Activated CD4-positive, alpha-beta memory T cell treated with anti-CD3 and anti-CD28 coated beads, Interleukin-2, amount 10 ng/mL, durations not matched to agents 7 days and 5 days (primary cell): ENCODE measurements around the gene ANKRD18B. TPM values are rescaled to one million over a fixed set of nuclear protein-coding genes. Genes with fewer than 3 reads are reported as not detected.
"Not testable (repeated sequence)": the region's sequence is repeated elsewhere in the genome, so short reads cannot be mapped to it uniquely, and the experiment has no call there.

Experiments
- CTCF ChIA-PET: fragments of 350-600 bp; sonication (Branson Sonifier 250); formaldehyde crosslinking; loops from one replicate; lab custom pipeline; 2021; ENCODE audit warnings: antibody characterized with exemption, inconsistent platforms; lab: Charles Lee
- POLR2A ChIA-PET: fragments of 350-600 bp; sonication (Branson Sonifier 250); formaldehyde crosslinking; loops from one replicate; lab custom pipeline; 2021; ENCODE audit warnings: antibody characterized with exemption; lab: Charles Lee
- DNase-seq: peaks from one replicate; pipeline ENCODE4 v3.0.0-alpha.2; 2020
- H3K27ac Mint-ChIP-seq: one replicate; pipeline ENCODE4 v1.8.0; 2021; ENCODE audit warnings: mild to moderate bottlenecking, mixed read lengths
- H3K27me3 Mint-ChIP-seq: one replicate; pipeline ENCODE4 v1.8.0; 2021; ENCODE audit warnings: mixed read lengths
- H3K36me3 Mint-ChIP-seq: one replicate; pipeline ENCODE4 v1.8.0; 2021; ENCODE audit warnings: low read depth, mixed read lengths
- H3K4me1 Mint-ChIP-seq: one replicate; pipeline ENCODE4 v1.8.0; 2021; ENCODE audit warnings: mixed read lengths
- H3K4me3 Mint-ChIP-seq: one replicate; pipeline ENCODE4 v1.8.0; 2021; ENCODE audit warnings: mild to moderate bottlenecking, mixed read lengths
- H3K9me3 Mint-ChIP-seq: one replicate; pipeline ENCODE4 v1.8.0; 2021; ENCODE audit warnings: mixed read lengths
- total RNA-seq, 2 experiments: library from RNA; stranded (reverse); gene quantifications; one replicate each; pipeline ENCODE4 v1.2.3, GENCODE V29; 2021

The ANKRD18B gene
- total RNA-seq, 2 experiments from 2014 or later, result 1.1 to 2.1 TPM

DNA sequence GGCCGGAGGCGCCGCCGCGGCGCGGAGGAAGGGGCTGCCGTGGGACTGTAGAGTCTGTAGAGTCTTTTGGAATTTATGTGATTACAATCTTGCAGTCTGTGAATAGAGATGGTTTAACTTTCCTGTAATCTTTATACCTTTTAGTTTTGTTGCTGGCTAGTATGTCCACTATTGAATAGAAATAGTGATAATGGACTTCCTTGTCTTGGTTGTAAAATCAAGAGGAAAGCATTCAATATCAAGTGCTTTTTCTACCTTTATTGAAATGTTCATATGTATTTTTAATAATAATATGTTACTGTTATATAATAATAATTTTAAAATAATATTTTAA, 12.9 kb upstream of the ANKRD18B start:
- ChIA-PET CTCF (interaction anchor here (1.3 kb wide), 1 partner anchor 12 kb away, joined by 8 read pairs; the partner anchor contains the start of gene ANKRD18B), POLR2A (interaction anchor here (1.1 to 1.3 kb wide), 3 partner anchors 11 to 221 kb away, joined by 3 to 7 read pairs (median 5); partner anchors contain the start of genes NFX1 and NOL6)
- H3K36me3 Mint-ChIP-seq, H3K27me3 Mint-ChIP-seq, DNase-seq, H3K4me1 Mint-ChIP-seq, H3K9me3 Mint-ChIP-seq: not testable (repeated sequence)
- peak overlapping the region; percentile 73 for H3K27ac Mint-ChIP-seq
- peak overlapping the region; percentile 89 for H3K4me3 Mint-ChIP-seq

DNA sequence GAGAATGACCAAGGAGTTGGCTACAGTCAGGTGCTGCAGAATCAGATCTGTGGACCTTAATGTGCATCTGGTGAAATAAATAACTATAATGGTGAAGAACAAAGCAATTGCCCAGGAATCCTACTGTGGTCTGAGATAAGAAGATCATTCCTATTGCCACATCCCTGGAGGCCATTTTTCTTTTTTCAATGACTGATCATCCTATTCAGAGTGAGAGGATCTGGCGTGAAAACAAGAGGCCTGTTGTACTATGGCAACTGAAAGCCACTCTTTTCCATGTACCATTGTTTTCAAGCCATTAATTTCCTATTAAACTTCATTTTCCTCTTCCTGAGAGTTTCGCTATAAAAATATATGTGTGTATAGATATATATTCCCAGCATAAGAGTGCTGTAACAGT, 11.5 kb upstream of the ANKRD18B start:
- H3K36me3 Mint-ChIP-seq, H3K27ac Mint-ChIP-seq, CTCF ChIA-PET, H3K9me3 Mint-ChIP-seq, H3K4me3 Mint-ChIP-seq, H3K4me1 Mint-ChIP-seq, H3K27me3 Mint-ChIP-seq, POLR2A ChIA-PET, DNase-seq: not testable (repeated sequence)

DNA sequence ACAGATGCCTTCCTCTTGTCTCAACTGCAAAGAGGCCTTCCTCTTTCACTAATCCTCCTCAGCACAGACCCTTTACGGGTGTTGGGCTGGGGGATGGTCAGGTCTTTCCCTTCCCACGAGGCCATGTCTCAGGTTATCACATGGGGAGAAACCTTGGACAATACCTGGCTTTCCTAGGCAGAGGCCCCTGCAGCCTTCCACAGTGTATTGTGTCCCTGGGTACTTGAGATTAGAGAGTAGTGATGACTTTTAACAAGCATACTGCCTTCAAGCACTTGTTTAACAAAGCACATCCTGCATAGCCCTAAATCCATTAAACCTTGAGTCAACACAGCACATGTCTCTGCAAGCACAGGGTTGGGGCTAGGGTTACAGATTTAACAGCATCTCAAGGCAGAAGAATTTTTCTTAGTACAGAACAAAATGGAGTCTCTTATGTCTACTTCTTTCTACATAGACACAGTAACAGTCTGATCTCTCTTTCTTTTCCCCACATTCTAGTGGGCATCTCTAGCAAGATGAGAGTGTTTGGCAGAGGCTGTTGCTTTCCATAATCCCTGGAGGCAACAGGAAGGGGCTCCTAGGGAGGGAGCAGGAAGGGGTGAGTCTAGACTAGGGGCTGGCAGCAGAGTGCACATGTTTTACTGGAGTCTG, 8.6 kb upstream of the ANKRD18B start:
- H3K4me1 Mint-ChIP-seq, H3K36me3 Mint-ChIP-seq, H3K4me3 Mint-ChIP-seq, DNase-seq, CTCF ChIA-PET, H3K27ac Mint-ChIP-seq, H3K9me3 Mint-ChIP-seq, POLR2A ChIA-PET: not testable (repeated sequence)
- peaks cover 11% of the 10 kb centered on the region for H3K27me3 Mint-ChIP-seq

DNA sequence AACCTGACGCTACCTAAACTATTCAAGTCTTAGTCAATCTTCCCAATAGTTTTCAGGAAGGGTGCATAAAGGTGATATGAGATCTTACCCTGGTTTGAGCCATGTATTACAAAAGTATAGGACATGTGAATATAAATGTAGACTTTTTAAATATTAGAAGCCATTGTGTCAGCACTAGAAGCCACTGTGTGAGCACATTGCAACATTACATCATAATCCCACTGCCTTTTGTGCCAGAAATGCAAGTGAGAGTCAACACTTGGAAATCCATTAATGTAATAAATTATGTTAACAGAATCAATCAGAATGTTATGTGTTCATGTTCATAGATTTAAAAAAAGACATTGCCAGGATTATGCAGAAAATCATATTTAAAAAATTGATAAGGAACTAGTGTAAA, 7.7 kb upstream of the ANKRD18B start:
- DNase-seq, H3K9me3 Mint-ChIP-seq, POLR2A ChIA-PET: not testable (repeated sequence)

DNA sequence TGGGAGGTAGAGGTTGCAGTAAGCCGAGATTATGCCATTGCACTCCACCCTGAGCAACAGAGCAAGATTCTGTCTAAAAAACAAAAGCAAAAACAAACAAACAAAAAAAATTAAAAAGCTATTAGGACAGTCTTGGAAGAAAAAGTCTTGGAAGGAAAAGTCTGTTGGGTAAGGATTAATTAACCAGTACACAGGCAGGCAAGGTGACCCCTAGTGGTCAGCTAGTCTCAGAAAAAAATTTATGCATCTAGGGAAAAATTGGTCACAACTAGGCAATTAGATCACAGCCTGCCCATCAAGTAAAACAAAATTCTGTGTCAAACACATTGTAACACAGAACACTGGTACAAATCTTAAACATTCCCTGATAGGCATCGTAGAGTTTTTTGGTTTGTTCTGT, 6.7 kb upstream of the ANKRD18B start:
- POLR2A ChIA-PET, result no interaction called here

More for the DNA sequence above, 7.7 kb upstream of the ANKRD18B start:
- H3K27ac Mint-ChIP-seq, H3K4me3 Mint-ChIP-seq, CTCF ChIA-PET, H3K36me3 Mint-ChIP-seq, H3K4me1 Mint-ChIP-seq: not testable (repeated sequence)
- peaks cover 16% of the 10 kb centered on the region for H3K27me3 Mint-ChIP-seq

DNA sequence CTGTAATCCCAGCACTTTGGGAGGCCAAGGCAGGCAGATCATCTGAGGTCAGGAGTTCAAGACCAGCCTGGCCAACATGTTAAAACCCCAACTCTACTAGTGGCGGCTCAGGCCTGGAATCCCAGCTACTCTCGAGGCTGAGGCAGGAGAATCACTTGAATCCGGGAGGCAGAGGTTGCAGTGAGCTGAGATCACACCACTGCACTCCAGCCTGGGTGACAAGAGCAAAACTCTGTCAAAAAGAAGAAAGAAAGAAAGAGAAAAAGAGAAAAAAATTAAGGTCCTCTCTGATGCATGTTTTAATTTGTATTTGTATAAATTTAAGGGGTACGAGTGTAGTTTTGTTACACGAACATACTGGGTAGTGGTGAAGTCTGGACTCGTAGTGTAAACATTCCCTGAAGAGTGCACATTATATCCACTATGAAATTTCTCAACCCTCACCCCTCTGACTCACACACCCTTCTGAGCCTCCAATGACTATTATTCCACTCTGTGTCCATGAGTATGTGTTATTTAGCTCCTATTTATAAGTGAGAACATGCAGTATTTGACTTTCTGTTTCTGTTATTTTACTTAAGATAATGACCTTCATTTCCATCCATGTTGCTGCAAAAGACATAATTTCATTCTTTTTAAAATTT, 6.0 kb upstream of the ANKRD18B start:
- H3K9me3 Mint-ChIP-seq, DNase-seq, POLR2A ChIA-PET, H3K36me3 Mint-ChIP-seq, H3K4me3 Mint-ChIP-seq, H3K27ac Mint-ChIP-seq, H3K4me1 Mint-ChIP-seq: not testable (repeated sequence)
- H3K27me3 Mint-ChIP-seq, result peaks cover 30% of the 10 kb centered on the region
- CTCF ChIA-PET, result interaction anchor here (1.1 to 1.6 kb wide), 3 partner anchors 9 to 102 kb away, joined by 3 to 4 read pairs (median 3); no protein-coding TSS in a partner anchor

More for the DNA sequence above, 6.7 kb upstream of the ANKRD18B start:
- no peaks in the 10 kb centered on the region for H3K4me1 Mint-ChIP-seq
- no peak overlapping the region for H3K27ac Mint-ChIP-seq
- CTCF ChIA-PET, result interaction anchor here (0.7 to 1.6 kb wide), 4 partner anchors 8 to 102 kb away, joined by 3 to 5 read pairs (median 4); partner anchors contain the start of gene NOL6
- H3K4me3 Mint-ChIP-seq, result no peak overlapping the region
- no peaks in the 10 kb centered on the region for H3K9me3 Mint-ChIP-seq
- H3K27me3 Mint-ChIP-seq, result peaks cover 25% of the 10 kb centered on the region
- DNase-seq, result no peak
- H3K36me3 Mint-ChIP-seq, result no peaks in the 10 kb centered on the region

DNA sequence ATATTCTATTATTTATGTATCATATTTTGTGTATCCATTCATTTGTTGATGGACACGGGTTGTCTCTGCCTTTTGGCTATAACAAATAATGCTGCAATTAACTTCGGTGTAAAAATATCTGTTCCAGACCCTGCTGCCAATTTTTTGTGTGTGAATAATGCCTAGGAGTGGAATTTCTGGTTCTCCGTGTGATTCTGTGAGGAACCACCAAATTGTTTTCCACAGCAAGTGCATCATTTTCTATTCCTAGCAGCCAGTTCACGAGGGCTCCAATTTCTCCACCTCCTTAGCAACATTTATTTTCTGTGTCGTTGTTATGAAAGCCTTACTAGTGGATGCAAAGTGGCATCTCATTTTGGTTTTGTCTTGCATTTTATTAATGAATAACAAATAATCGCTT, 2.2 kb upstream of the ANKRD18B start:
- H3K4me3 Mint-ChIP-seq, H3K9me3 Mint-ChIP-seq, CTCF ChIA-PET, H3K27ac Mint-ChIP-seq, H3K4me1 Mint-ChIP-seq, DNase-seq, POLR2A ChIA-PET, H3K36me3 Mint-ChIP-seq: not testable (repeated sequence)
- peaks cover 54% of the 10 kb centered on the region for H3K27me3 Mint-ChIP-seq

DNA sequence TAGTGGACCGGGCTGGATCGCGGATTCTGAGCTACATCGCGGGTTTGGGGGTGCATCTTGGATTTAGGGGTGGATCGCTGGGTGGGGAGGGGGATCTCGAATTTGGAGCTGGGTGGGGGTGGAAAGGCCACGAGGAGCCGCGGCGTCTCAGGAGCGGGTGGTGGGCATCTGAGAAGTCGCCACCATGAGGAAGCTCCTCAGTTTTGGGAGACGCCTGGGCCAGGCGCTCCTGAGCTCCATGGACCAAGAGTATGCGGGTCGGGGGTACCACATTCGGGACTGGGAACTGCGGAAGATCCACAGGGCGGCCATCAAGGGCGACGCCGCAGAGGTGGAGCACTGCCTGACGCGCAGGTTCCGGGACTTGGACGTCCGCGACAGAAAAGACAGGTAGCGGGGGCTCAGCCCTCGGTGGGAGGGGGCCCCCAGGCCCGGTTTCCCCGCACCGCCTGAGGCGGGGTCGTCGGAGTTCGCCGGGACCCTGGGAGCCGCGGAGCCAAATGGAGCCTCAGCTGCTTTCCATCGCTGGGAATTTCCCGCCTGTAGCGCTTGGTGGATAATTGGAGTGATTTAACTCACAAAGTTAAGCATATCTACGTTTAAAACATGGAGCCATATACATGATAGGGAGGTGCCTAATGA, 376 bp downstream of the ANKRD18B start:
- ChIA-PET CTCF (interaction anchor here (0.6 to 1.9 kb wide), 6 partner anchors 14 to 648 kb away, joined by 3 to 8 read pairs (median 4); no protein-coding TSS in a partner anchor), POLR2A (no interaction called here)
- Mint-ChIP-seq H3K4me1 (peaks cover 8% of the 10 kb centered on the region), H3K4me3 (peak overlapping the region; percentile 78), H3K9me3 (no peaks in the 10 kb centered on the region), H3K36me3 (no peaks in the 10 kb centered on the region), H3K27ac (no peak overlapping the region), H3K27me3 (peaks cover 67% of the 10 kb centered on the region)
- DNase-seq, result peak; percentile 21

DNA sequence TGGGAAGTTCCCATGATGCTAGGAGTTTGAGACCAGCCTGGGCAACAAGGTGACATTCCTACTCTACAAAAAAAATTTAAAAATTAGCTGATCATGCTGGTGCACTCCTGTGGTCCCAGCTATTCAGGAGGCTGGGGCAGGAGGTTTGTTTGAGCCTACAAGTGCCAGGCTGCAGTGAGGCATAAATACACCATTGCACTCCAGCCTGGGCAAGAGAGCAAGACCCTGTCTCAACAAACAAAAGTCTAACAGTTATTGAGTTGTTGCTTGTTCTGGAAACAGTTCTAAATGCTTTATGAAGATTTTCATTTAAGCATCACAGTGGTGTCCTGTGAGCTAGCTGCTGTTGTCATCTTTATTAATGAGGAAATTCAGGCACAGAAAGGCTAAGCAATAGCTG, 4.0 kb downstream of the ANKRD18B start:
- H3K4me1 Mint-ChIP-seq, H3K4me3 Mint-ChIP-seq, H3K36me3 Mint-ChIP-seq, H3K27ac Mint-ChIP-seq, DNase-seq, H3K9me3 Mint-ChIP-seq, POLR2A ChIA-PET, CTCF ChIA-PET: not testable (repeated sequence)
- peaks cover 60% of the 10 kb centered on the region for H3K27me3 Mint-ChIP-seq

DNA sequence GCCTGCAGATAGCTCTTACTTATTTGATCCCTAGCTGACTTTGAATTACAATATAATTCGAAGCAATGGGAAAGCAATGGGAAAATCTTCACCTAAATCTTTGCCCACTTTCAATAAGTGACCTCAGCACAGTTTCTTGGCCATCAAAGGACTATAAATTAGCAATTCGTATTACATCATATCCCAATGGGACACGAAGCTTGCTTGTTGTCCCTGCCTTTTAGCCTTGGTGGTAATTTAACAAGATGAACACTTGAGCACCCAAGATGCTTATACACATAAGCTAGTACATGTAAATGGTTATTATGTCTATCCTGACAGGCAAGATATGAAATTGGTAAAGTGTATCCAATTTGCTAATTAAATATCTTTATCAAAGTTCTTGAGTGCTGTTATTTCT, 9.9 kb downstream of the ANKRD18B start:
- H3K27me3 Mint-ChIP-seq, result peaks cover 22% of the 10 kb centered on the region
- H3K9me3 Mint-ChIP-seq, POLR2A ChIA-PET, H3K4me3 Mint-ChIP-seq, DNase-seq, H3K27ac Mint-ChIP-seq, CTCF ChIA-PET, H3K4me1 Mint-ChIP-seq, H3K36me3 Mint-ChIP-seq: not testable (repeated sequence)

DNA sequence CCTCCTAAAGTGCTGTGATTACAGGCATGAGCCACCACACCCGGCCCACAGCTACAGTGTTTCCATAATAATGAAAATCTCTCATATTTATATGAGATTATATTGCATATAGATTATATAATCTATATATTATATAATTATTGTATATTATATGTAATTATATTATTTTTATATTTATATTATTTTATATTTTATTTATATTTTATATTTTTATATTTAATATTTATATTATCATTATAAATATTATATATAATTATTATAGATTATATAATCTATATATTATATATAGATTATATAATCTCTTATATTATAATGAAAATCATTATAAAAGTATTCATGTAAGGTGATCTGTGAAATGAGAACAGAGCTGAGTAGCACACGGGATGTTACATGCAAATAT, 11.5 kb downstream of the ANKRD18B start:
- DNase-seq, result no peak
- Mint-ChIP-seq H3K4me3 (no peak overlapping the region), H3K9me3 (no peaks in the 10 kb centered on the region), H3K4me1 (no peaks in the 10 kb centered on the region), H3K27ac (no peak overlapping the region), H3K27me3 (peaks cover 12% of the 10 kb centered on the region), H3K36me3 (no peaks in the 10 kb centered on the region)
- CTCF ChIA-PET, result no interaction called here
- POLR2A ChIA-PET, result no interaction called here

DNA sequence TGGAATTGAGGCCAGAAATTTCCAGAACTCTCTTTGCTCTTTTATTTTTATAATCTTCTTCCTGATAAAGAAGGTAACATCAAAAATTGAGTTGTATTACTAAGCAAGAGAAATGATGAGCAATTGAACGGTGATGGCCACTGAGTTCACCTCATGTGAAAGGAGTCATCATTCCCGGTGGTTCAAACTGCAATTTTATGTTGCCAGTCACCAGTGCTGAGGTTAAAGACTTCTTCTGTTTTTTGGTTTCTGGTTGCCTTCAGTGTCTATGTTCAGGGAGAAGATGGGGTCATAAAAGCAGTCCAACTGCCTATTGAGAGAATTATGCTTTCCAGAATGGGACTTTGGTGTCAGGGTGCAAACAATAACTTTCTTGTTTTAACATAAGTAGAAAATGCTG, 19.4 kb downstream of the ANKRD18B start:
- H3K4me3 Mint-ChIP-seq, H3K4me1 Mint-ChIP-seq, H3K9me3 Mint-ChIP-seq, H3K27ac Mint-ChIP-seq, H3K36me3 Mint-ChIP-seq, POLR2A ChIA-PET, DNase-seq: not testable (repeated sequence)
- peaks cover 36% of the 10 kb centered on the region for H3K27me3 Mint-ChIP-seq
- CTCF ChIA-PET, result interaction anchor here (0.6 kb wide), 1 partner anchor 61 kb away, joined by 3 read pairs; no protein-coding TSS in a partner anchor

DNA sequence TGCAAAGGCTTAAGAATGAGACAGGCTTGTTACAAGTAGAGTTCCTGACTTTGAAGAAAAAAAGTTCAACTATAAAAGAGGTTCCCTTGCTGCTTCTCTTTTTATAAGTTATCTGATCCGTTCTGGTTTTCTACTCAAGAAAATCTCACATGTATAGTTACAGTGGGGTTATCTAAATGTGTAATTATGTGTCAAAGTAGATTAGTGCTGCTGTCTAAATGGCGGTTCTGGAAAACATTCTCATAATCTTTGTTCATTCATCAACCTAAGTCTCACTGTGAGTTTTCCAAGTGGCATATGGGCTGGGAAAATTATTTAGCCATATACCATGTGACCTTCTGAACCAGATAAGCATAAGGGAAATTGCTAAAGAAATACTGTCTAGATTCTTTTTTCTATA, 21.7 kb downstream of the ANKRD18B start:
- H3K27me3 Mint-ChIP-seq, result peaks cover 42% of the 10 kb centered on the region
- CTCF ChIA-PET, result not testable (repeated sequence)

More for the DNA sequence above, 21.7 kb downstream of the ANKRD18B start:
- H3K9me3 Mint-ChIP-seq, DNase-seq, H3K4me3 Mint-ChIP-seq, H3K27ac Mint-ChIP-seq, H3K4me1 Mint-ChIP-seq, H3K36me3 Mint-ChIP-seq, POLR2A ChIA-PET: not testable (repeated sequence)
